ENCODE measurements around the gene TDP1.
A peak's percentile ranks its signal among the peaks of the same experiment; 100 is the strongest.

TDP1 gene

DNA sequence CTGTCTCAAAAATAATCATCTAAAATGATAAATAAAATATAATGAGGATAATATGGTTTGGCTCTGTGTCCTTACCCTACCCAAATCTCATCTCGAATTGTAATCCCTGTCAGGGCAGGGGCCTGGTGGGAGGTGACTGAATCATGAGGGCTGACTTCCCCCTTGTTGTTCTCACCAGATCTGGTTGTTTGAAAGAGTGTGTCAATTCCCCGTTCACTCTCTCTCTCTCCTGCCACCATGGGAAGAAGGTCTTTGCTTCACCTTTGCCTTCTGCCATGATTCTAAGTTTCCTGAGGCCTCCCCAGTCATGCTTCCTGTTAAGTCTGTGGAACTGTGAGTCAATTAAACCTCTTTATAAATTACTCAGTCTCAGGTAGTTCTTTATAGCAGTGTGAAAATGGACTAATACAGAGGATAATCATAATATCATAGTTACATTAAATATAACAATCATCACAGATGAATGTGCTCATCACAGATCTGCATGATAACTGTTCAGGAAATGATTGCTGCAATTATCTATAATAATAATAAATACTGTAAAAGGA is 13.8 kb upstream of the TDP1 start:
- no peak for DNase-seq (ENCODE audit: low read depth in 2 of 3, low spot score in 2 of 3)

DNA sequence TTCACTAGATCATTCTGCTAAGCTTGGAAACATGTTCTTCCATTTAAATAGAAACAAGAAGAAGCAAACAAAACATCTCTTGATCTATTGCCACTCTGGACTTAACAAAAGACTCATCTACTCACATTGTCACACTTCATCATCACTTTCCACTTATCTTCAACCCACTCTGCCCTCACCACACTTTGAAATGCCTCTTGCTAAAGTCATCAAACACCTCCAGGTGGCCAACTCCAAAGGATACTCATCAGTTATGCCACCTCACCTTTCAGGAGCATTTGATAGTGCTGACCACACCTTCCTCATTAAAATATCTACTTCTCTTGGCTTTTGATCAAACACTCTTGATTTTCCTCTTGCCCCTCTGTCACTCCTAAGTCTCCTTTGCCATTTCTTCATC is 8.4 kb upstream of the TDP1 start:
- DNase-seq (ENCODE audit: low read depth in 2 of 3, low spot score in 2 of 3) = no peak

- no peak for DNase-seq (ENCODE audit: low read depth in 2 of 3, low spot score in 2 of 3)
Observed at GRCh38 chr14:89952576-89952975, 3.2 kb upstream of the TDP1 start.

GRCh38 chr14:89953602-89954001 is 2.1 kb upstream of the TDP1 start:
- DNase-seq (ENCODE audit: low read depth in 2 of 3, low spot score in 2 of 3) = no peak

GRCh38 chr14:89954070-89955021 is 1.4 kb upstream of the TDP1 start, which contains the start of gene EFCAB11:
TSS of gene EFCAB11 (minus strand) at chr14:89954730. CDS start at chr14:89954660, 70 bp downstream.
- peak; percentile 65 to 88 (median 76) for DNase-seq (ENCODE audit: low read depth in 2 of 3, low spot score in 2 of 3)

DNA sequence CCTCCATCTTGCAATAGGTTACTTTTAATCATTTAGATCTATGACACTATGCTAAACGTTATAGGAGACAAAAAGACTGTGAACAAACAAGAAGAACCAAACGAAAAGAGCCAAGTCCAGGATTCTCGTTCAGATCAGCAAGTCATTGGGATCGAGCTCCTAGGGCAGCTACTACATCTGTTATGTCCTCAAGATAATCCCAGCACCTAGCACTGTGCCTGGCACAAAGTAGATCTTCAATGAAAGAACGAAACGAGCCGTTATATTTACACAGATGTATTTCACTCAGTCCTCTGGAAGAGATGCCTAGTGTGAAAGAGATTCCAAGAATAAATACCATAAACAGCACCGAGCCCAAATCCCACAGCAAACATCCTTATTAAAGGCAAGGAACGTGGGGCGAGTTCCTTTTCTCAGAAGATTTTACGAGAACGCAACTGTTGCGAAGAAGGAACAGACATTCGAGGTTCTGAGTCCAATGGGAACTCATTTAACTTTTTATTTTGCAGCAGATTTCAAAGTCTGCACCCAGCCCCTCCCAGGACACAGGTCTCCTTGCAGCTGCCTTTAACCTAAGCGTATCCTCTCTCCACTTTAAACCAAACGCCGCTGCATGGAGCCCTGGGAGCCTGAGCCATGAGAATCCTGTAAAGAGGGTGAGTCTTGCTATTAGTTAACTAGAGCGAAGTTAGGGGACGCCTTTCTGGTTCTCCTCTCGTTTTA is 544 bp upstream of the TDP1 start:
- DNase-seq (ENCODE audit: low read depth in 2 of 3, low spot score in 2 of 3) = no peak

GRCh38 chr14:89956661-89957009 is 908 bp downstream of the TDP1 start:
- DNase-seq (ENCODE audit: low read depth in 2 of 3, low spot score in 2 of 3) = no peak

DNA sequence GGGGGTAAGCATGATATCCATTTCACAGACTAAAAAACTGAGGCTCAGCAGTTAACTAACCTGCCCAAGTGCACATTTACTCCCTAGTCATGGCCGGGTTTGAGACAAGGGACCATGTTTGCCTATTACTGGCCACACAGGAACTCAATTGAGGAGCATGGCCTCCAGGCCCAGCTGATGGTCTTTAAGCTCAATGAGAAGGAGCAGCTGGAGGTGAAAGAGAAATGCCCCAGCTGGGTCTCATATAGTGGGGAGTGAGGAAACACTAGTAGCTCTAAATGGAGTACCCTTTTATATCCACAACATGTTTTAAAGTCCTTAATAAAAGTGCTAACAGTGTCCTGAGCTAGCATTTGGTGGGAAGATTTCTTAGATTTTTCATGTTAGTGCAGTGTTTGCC is 1.6 kb downstream of the TDP1 start:
- no peak for DNase-seq (ENCODE audit: low read depth in 2 of 3, low spot score in 2 of 3)

DNA sequence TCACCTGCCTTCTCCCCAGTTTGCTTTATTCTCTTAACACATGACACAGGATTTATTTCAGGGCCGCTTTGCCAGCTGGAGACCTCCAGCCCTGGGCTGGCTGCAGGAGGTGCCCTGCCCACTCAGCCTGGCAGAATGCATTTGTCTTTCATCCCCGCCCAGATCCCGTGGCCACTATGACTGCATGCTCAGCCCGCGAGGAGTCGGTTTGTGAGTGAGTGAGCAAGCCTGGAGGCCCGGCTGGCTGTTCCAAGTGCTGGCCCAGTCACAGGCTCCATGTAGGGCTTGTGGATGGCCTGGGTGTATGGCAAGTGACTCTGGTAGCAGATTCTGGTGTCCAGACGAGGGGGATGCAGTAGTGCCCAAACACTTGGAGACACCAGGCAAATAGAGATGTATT is 2.1 kb downstream of the TDP1 start:
- no peak for DNase-seq (ENCODE audit: low read depth in 2 of 3, low spot score in 2 of 3)

DNA sequence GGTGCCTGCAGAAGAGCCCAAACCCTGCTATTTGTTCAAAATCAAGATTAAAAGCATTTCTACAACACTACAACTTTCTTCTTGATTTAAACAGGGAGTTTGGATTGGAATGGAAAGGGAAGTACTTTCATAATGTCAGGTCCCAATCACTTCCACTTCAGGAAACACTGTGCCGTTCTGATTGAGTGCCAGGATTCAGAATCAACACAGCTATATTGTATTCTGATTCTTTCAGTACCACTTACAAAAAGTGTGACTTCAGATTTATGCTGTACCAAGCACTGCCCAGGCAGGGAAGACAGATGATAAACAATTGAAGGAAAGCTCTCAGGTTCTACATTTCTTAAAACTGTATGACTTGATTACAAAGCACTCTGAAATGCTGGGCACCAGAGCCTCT is 3.2 kb downstream of the TDP1 start:
- no peak for DNase-seq (ENCODE audit: low read depth in 2 of 3, low spot score in 2 of 3)

- no peak for DNase-seq (ENCODE audit: low read depth in 2 of 3, low spot score in 2 of 3)
Observed at GRCh38 chr14:89959853-89960445, 4.2 kb downstream of the TDP1 start.

DNA sequence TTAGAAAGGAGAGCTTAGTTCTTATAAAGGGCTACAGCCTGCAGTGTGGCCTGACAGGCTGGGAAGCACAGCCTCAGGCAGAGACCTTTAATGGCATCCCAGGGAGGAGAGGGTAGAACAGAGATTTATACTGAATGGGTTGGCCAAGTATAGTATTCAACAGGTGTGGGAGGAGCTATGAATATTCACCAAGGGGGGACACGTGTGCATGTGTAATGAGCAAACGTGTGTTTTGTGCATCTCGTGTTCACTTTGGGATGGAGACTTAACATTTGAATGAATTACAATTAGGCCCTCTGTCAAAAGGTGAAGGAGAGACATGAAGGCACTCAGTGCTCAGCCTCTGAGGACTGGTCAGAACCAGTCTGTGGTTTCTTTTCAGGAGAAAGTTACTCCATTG is 5.2 kb downstream of the TDP1 start:
- no peak for DNase-seq (ENCODE audit: low read depth in 2 of 3, low spot score in 2 of 3)

GRCh38 chr14:89963288-89963978 is 7.7 kb downstream of the TDP1 start:
- no peak for DNase-seq (ENCODE audit: low read depth in 2 of 3, low spot score in 2 of 3)

DNA sequence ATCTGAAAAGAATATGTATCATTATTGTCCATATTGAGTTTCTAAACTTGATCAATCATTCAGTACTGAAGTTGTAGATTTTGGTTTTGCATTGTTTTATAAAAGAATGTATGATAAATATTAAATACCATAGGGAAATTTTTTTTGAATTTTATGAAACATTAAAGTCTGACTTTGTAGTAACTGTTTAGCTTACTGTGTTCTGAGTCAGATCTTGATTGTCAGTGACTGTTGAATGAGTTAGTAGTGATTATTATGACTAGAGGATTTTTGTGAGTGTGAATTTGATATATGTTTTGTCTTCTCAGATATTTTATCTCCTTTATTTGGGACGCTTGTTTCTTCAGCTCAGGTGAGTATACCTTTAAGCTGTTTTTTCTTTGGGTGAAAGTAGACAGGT is 10.1 kb downstream of the TDP1 start:
- no peak for DNase-seq (ENCODE audit: low read depth in 2 of 3, low spot score in 2 of 3)

- DNase-seq (ENCODE audit: low read depth in 2 of 3, low spot score in 2 of 3) = no peak
Observed at GRCh38 chr14:89973234-89973823, 17.6 kb downstream of the TDP1 start.

DNA sequence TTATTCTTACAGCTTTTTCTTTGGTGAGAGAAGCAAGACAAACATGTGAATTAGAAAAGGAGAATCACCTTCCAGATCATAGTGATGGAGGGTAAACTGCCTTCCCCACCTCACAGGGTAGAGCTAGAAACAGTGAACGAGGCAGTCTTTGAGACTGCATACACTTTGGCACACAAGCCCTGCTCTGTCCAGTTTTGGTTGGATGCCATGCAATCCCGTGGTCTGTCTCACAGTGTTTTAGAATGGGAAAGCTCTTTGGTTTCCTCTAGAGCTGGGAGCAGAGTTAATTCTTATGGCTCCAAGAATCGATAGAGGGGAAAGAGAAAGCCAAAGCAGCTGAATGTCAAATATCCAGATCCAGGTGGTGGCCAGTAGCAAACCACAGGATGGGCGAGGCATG is 21.9 kb downstream of the TDP1 start:
- DNase-seq (ENCODE audit: low read depth in 2 of 3, low spot score in 2 of 3) = no peak

GRCh38 chr14:89978656-89979055 is 22.9 kb downstream of the TDP1 start:
- no peak for DNase-seq (ENCODE audit: low read depth in 2 of 3, low spot score in 2 of 3)

- DNase-seq (ENCODE audit: low read depth in 2 of 3, low spot score in 2 of 3) = no peak
Observed at GRCh38 chr14:89983375-89983774, 27.6 kb downstream of the TDP1 start.

DNA sequence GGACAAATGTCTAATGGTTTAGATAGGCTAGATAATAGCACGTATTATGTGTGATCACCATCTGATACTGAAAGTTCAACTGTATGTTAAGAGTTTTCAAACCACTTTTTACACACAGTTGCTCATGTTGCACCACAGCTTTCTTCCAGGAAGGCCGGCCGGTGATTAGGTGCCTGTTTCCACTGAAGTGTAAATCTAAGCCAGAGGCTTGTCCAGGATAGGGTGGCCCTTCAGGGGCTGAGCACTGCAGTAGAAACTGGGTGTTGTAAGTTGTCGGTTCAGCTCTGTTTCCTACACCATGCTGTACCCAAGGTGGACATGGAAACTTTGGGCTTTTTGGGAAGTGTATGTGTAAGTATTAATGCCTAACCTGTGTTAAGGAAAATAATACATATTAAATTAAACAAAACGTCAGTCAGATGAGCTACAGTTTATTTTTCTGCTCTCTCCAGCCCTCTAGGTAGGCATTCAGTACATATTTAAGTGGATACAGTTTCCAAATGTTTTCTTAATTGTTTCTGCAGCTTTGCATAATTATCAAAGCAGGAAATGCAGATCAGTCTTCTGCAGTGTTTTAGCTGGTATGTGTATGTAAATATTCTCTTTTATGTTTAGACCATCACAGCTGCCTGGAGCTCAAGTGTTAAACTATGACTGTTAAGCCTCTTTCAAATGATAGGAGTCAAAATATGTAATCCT is 30.9 kb downstream of the TDP1 start:
- no peak for DNase-seq (ENCODE audit: low read depth in 2 of 3, low spot score in 2 of 3)

GRCh38 chr14:89987161-89987475 is 31.4 kb downstream of the TDP1 start:
- no peak for DNase-seq (ENCODE audit: low read depth in 2 of 3, low spot score in 2 of 3)
